NCI-H128 (cell line): ENCODE measurements around the gene PHC3.
"Not testable (repeated sequence)": the region's sequence is repeated elsewhere in the genome, so short reads cannot be mapped to it uniquely, and the experiment has no call there.

Experiments
- DNase-seq: peaks from one replicate; lab custom pipeline; 2025; ENCODE audit not compliant: unreplicated experiment; lab: John Stamatoyannopoulos, UW

PHC3 gene

GRCh38 chr3:170180908-170181885 is at the start of gene PHC3:
TSS of gene PHC3 (minus strand) at chr3:170181733. CDS start at chr3:170181715, 18 bp downstream.
- DNase-seq: peak; percentile 84

- DNase-seq: no peak
These were observed 46.7 kb upstream of the PHC3 start for GRCh38 chr3:170228093-170228766.

GRCh38 chr3:170226426-170226960 is 45.0 kb upstream of the PHC3 start:
- no peak for DNase-seq

- no peak for DNase-seq
These were observed 43.6 kb upstream of the PHC3 start for GRCh38 chr3:170225166-170225565.

GRCh38 chr3:170222647-170223541 is 41.4 kb upstream of the PHC3 start:
- no peak for DNase-seq

DNA sequence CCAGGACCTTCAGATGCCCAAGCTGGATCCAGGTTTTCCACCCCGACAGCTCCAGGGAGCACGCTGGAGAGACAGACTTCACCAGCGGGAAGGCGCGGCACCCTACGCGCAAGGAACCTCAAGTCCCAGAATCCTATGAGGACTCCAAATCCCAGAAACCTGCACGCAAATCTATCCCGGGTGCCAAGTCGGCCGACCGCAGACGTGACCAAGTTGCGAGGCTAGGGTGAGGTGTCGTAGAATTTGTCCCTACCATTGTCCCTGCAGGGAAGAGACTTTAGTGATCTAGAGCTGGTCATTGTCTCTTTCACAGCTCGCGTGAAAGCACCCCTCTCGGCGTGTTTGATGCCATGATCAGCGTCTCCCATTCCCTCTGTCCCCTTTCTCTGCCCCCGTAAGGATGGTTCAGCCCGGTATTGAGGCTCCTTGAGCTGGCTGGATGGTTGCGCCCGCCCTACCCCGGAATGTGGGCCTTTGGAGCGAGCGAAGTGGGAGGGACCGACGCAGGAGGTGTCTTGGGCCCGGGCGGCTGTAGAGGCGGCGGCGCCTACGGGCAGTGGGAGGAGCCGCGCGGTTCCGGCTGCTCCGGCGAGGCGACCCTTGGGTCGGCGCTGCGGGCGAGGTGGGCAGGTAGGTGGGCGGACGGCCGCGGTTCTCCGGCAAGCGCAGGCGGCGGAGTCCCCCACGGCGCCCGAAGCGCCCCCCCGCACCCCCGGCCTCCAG is 40.6 kb upstream of the PHC3 start, which contains the start of gene PRKCI:
PRKCI (plus strand) TSS at position 501 of the 723 bp plus-strand sequence. CDS start 246 bp downstream, outside the sequence.
- peak; percentile 96 for DNase-seq

DNA sequence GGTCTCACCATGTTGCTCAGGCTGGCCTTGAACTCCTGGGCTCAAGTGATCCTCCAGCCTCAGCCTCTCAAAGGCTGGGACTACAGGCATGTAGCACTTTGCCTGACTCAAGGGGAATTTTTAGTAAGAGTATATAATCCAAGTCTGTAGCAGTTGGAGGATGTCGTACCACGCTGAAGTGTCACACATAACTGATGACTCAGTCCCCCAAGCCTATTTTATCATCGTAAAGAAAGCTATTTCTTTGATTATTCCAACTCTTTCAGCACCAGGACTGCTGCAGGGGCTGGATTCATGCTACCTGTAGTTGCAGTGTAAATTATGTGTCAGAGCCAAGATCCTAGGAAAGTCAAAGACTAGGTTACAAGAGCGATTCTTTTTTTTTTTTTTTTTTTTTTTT is 39.3 kb upstream of the PHC3 start:
- DNase-seq: no peak

DNA sequence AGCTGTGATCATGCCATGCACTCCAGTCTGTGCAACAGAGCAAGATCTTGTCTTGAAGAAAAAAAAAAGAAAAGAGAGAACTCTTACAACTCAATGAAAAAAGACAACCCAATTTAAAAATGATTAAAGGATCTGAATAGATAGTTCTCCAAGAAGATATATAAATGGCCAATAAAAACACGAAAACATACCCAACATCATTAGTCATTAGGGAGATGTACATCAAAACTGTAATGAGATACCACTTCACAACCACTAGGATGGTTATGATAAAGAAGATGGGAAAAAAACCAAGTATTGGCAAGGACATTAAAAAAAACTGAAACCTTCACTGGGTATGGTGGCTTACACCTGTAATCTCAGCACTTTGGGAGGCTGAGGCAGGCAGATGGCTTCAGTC is 38.3 kb upstream of the PHC3 start:
- no peak for DNase-seq

DNA sequence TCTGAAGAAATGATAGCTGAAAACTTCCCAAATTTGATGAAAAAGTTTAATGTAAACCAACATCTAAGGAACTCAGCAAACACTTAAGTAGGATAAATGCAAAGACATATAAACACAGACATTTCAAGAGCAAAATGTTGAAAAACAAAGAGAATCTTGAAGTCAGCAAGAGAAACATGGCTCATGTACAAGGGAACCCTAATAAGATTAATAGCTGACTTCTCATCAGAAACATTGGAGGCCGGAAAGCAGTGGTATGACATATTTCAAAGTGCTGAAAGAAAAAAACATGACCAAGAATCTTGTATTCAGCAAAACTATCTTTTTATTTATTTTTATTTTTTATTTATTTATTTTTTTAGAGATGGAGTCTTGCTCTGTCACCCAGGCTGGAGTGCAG is 30.1 kb upstream of the PHC3 start:
- DNase-seq: no peak

DNA sequence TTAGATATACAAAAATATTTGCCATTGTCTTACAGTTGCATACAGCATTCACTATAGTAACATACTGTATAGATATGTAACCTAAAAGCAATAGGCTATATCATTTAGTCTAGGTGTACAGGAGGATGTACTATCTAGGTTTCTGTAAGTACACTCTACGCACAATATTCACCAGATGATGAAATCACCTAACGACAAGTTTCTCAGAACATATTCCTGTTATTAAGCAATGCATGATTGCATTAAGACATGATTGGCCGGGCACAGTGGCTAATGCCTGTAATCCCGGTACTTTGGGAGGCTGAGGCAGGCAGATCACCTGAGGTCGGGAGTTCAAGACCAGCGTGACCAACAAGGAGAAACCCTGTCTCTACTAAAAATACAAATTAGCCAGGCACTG is 26.2 kb upstream of the PHC3 start:
- DNase-seq: no peak

GRCh38 chr3:170206164-170206762 is 24.7 kb upstream of the PHC3 start:
- DNase-seq: not testable (repeated sequence)

- no peak for DNase-seq
These were observed 23.8 kb upstream of the PHC3 start for GRCh38 chr3:170205302-170205701.

- DNase-seq: no peak
These were observed 23.0 kb upstream of the PHC3 start for GRCh38 chr3:170204509-170204908.

DNA sequence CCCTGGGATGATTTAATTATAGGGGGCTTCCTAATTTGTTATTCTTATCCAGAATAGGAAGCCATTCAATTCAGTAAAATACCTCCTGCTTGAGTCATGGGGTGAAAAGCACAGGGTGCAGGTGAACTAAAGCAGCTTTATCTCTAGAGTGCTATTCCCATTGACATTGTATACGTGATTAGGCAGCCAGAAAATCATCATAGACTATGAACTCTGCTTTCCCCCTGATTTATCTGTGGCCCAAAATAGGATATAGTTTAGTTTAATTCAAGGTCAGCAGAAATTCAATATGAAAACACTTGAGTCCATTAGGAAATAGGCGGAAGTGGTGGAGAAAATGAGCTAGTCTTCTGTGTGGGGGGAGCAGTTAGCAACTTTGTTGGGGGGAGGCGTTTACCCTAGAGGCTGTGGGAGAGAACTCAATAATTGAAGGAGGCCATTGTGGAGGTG is 22.5 kb upstream of the PHC3 start:
- no peak for DNase-seq

DNA sequence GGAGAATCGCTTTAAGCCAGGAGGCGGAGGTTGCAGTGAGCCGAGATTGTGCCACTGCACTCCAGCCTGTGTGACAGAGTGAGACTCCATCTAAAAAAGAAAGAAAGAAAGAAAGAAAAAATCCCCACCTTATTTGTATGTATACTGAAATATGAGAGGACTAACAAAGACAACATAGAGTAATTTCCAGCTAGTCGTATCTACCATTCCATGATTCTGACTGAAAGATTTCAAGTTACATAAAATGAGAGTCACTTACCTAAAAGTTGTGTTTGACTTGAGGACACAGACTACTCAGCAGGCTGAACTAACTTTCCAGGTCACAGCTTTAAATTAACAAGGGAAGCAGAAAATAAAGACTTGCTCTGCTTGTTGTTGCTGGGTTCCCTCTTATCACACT is 21.9 kb upstream of the PHC3 start:
- DNase-seq: no peak

DNA sequence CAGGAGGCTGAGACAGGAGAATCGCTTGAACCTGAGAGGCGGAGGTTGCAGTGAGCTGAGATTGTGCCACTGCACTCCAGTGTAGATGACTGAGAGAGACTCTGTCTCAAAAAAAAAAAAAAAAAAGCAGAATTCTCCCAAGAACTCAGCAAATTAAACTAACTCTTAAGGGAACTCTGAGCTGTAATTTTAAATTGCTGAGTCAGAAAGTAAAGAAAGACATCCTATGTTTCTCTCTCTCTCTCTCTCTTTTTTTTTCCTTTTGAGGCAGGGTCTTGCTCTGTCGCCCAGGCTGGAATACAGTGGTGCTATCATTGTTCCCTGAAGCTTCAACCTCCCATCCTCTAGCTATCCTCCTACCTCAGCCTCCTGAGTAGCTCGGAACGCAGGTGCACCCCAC is 20.0 kb upstream of the PHC3 start:
- DNase-seq: no peak

- DNase-seq: no peak
These were observed 19.5 kb upstream of the PHC3 start for GRCh38 chr3:170200987-170201386.

DNA sequence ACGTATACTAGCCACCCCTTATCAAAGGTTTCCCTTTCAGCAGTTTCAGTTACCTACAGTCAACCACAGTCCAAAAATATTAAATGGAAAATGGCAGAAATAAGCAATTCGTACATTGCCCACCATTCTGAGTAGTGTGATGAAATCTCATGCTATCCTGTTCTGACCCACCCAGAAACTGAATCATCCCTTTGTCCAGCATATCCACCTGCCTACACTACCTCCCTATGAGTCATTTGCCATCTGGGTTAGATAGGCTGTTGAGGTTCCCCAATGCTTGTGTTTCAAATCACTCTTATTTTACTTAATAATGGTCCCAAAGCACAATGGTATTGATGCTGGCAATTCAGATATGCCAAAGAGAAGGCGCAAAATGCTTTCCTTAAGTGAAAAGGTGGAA is 15.3 kb upstream of the PHC3 start:
- DNase-seq: no peak

DNA sequence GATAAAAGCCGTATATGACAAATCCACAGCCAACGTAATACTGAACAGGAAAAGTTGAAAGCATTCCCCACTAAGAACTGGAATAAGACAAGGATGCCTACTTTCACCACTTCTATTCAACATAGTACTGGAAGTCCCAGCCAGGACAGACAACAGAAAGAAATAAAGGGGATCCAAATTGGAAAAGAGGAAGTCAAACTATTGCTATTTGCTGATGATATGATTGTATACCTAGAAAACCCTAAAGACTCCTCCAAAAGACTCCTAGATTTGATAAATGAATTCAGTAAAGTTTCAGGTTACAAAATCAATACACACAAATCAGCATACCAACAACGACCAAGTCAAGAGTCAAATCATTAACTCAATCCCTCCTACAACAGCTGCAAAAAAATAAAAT is 14.2 kb upstream of the PHC3 start:
- not testable (repeated sequence) for DNase-seq
